ENCODE measurements around the gene JUN.

GRCh38 chr1:58745117-58745516 is 38.7 kb downstream of the JUN start:
- TF ChIP-seq POLR2A (IDR thresholded peaks at IDR 0.05; ENCODE audit: low read length) (no peak), GATA1 (IDR thresholded peaks at IDR 0.05; ENCODE audit: low read depth, low read length) (no peak)
